Stimulated activated CD8-positive, alpha-beta memory T cell treated with anti-CD3 and anti-CD28 coated beads, Interleukin-12 subunit alpha, Interleukin-12 subunit beta, amount 100 ng/mL, for 24 hours (primary cell): ENCODE data around the gene TDO2.
A peak's percentile ranks its signal among the peaks of the same experiment; 100 is the strongest.
"Not testable (repeated sequence)": the region's sequence is repeated elsewhere in the genome, so short reads cannot be mapped to it uniquely, and the experiment has no call there.

Experiments
- DNase-seq: peaks from one replicate; pipeline ENCODE4 v3.0.0-alpha.2; 2020; ENCODE audit errors: extremely low read depth

The TDO2 gene

DNA sequence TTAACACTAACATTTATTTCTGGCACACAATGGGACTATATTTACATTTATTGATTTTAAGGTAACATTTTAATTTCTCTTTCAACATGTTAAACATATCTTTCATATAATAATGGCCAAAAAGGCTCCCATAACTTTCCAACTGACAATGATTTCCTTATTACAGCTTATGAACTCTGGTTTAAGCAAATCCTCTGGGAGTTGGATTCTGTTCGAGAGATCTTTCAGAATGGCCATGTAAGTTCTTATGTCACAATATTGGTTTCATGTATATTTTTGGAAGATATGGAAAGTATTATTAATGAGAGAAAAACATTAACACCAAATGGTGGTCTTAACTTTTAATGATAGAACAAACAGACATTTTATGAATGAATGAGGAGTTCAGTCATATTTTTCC lies 4.1 kb downstream of the TDO2 start:
- no peak for DNase-seq

DNA sequence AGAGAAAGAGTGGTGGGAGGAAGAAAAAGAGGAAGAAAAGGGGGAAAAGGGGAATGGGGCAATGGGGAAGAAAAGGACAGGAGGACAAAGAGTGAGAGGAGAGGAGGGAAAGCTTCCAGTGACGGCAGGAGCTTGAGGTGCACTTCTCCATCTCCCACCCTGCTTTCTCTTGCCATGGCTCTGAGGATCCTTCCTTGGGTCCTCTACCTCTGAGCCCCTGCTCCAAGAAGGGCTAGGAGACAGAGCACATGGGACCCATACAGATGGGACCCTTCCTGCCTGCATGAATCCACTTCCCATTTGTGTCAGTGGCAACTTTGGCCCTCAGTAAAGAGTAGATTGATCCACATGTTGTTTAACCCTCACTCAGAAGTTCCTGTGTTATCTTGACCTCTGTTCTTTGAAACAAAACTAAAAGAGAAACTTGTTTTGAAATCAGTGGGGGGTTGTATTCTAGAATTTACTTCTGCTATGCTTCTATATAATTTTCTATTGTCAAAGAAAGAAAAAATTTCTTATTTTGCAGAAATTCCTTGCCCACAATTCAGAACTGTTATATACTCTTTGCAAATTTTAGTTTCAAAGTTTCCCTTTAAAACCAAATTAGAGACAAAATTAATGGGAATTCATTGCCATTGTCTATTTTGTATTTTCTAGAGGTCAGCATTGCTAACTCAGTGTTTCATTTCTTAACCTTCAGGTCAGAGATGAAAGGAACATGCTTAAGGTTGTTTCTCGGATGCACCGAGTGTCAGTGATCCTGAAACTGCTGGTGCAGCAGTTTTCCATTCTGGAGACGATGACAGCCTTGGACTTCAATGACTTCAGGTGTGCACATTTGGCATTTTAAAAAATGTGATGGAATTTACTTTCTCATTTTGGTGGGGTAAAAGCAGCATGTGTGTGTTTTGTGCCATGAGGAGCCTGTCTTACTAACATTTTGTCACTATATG lies 5.0 kb downstream of the TDO2 start:
- no peak for DNase-seq

DNA sequence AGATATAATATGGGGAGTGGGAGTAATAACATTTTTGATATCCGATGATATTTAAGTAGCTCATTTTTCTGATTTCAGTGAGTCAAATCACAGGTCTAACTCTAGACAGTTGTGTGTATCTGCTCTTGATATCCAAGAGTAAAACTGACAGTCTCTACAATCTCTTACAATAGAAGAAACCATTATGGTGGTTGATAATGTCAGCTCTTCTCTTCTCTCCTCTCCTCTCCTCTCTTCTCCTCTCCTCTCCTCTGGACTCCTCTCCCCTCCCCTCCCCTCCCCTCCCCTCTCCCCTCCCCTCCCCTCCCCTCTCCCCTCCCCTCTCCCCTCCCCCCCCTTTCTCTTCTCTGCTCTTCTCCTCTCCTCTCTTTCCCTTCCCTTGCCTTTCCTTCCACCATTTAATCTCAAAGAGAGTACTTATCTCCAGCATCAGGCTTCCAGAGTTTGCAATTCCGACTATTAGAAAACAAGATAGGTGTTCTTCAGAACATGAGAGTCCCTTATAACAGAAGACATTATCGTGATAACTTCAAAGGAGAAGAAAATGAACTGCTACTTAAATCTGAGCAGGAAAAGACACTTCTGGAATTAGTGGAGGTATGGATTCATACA lies 6.2 kb downstream of the TDO2 start:
- no peak for DNase-seq

DNA sequence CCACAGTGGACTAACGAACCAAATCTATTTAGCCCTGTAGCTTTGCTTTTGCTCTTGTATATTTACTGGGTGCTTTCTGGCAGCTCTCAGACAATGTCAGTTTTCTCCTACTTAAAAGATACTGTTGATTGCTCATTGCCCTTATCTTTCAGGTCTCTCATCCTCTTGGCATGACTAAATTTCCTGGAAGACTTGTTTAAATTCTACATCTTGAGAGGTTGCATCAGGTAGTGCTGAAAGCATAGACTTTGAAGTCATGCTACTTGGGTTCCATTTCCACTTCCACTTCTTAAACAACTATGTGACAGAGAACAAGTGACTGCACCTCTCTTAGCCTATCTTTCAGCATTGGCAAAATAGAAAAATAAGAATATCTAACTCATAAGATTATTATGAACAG lies 8.4 kb downstream of the TDO2 start:
- no peak for DNase-seq

DNA sequence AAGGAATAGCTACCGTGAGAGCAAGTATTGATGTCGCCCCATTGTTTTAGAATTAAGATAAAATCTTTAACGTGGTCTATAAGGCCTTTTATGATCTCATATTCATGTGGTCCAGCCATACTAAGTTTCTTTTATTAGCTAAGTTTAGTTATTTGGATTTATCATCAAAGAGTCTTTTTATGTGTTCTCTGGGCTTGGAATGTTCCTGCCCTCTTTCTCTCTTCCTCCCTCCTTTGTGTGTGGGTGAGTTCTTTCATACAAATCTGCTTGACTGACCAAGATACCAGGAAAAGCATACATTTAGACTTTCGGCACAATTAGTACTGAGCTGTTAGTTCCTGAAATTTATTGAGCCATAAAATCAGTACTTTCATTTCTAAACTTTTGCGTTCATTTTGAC lies 11.3 kb downstream of the TDO2 start:
- no peak for DNase-seq

DNA sequence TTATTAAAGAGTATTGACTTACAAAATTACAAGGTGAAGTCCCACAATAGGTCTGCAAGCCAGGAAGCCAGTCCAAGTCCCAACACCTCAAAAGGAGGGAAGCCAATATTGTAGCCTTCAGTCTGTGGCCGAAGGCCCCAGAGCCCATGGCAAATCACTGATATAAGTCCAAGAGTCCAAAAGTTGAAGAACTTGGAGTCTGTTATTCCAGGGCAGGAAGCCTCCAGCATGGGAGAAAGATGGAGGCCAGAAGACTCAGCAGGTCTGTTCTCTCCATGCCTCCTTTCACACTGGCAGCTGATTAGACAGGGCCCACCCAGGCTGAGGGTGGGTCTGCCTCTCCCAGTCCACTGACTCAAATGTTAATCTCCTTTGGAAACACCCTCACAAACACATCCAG lies 18.1 kb downstream of the TDO2 start:
- no peak for DNase-seq

DNA sequence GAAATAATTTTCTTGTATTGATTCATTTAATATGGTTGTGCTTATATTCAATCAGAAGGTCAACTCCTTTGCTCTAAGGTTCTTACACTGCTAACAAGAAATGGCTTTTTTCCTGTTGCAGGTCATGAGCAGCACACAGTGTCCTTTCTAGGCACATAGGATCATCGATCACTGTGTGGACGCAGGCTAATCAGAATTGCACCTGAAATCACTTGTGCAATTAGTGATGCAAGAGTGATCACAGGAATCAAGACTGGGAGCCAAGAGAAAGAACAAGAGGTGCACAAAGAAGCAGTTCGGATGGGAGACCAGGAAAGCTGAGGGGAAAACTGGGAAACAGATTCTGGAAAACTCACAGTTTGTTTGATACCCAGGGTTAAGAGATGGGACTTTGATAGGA lies 21.1 kb downstream of the TDO2 start:
- no peak for DNase-seq

DNA sequence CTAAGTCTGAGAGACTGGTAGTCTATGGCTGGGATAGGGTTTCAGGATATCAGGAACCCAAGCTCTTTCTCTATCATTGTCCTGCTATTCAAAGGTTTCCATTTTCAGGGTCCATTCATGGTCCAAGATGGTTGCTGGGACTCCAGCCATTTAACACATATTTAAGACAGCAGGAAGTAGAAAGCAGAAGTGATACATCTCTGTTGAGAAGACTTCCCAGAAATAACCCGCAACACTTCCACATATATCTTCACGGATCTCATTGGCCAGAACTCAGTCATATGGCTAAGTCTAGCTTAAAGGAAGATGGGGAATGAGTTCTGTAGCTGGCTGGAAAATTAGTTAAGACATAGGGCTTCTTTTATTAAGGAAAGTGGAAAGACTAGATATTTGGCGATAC lies 26.3 kb downstream of the TDO2 start:
- DNase-seq, result no peak

DNA sequence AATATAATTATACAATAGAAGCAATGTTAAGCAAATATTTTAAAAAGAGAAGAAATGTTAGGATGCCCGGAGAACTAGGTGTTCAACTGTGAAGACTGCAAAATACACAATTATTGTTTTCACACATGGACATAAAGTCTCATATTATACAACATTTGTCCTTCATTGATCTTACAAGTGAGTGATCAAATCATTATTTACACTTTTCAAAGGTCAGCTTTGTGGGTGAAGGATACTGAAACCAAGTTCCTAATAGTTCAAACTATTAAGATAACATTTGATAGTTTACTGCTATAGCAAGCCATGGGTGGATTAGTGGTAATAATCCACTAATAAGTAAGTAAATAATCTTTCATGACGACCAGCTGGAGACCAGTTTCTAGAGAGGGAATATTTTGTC lies 26.8 kb downstream of the TDO2 start:
- no peak for DNase-seq

DNA sequence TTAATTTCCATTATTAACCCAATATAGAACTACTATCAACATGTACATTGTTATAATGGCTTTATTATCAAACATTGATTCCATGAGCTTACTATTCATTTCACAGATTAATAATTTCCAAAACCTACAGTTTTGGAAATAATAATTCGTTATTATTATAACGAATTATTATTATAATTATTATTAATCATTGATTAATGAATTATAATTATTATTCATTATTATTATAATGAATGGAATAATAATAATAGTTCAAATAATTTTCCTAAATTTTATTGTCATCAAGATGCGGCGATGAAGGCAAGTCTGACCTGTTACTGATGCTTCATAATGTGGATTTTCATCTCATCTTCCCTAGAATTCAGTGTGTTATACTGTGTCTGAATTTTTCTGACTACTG lies 28.1 kb downstream of the TDO2 start:
- DNase-seq, result no peak

DNA sequence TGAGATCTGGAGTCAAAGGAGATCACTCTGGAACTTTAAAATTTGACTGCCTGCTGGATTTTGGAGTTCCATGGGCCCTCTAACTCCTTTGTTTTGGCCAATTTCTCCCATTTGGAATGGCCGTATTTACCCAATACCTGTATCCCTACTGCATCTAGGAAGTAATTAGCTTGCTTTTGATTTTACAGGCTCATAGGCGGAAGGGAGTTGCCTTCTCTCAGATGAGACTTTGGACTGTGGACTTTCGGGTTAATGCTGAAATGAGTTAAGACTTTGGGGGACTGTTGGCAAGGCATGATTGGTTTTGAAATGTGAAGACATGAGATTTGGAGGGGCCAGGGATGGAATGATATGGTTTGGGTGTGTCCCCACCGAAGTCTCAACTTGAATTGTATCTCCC lies 31.1 kb downstream of the TDO2 start:
- not testable (repeated sequence) for DNase-seq

DNA sequence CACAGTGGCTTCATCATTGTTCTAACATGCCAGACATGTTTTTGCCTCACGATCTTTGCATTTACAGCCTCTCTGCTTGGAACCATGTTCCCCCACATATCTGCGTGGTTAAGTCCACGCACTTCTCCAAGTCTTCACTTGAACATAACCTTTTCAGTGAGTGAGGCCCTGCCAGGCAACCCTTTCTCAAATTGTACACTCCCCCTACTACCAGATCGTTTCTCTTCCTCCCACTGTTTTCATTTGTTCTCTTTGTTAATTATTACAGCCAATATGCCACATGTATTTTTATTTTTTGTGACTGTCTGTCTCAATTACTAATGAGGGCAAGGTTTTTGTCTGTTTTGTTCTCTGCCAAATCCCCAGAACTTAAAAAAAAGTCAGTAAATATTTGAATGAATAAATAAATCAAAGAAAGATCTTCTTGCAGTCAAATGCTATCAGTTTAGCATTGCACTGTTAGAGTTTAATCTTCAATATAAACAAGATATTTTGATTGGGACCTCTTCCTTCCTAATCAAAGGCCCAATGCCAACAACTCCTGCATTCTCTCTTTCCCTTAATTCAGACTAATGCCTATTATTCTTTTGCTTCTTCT lies 32.0 kb downstream of the TDO2 start:
- no peak for DNase-seq

DNA sequence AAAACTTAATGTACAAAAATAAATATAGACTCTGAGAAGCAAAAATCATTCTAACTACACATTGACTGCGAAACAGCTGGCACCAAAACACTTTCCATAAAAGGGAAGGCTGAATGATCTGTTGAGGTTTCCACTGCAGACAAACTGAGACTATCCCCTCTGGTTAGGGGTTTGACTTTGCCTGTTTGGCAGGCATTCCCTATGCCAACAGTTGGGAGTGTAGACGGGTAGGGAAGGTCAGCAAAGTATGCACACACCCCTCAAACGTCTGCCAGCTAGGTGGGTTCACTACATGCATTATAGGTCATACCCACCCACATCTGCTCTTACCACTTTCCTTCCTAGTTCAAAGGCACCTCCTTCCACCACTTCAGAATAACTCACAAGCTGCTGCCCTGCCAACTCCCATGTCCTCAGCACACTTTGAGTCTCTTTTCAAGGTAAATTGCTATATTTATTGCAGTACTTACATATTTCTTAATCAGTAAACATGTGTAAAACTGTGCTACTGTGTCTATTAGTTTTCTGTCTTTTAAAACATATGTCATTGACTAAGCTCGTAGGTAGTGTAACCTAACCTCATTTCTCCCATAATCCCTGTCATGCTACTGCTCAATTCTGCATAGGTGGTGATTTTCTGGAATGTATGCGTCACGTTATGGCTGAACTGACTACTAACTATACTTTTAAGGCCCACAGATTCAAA lies 37.7 kb downstream of the TDO2 start:
- no peak for DNase-seq

DNA sequence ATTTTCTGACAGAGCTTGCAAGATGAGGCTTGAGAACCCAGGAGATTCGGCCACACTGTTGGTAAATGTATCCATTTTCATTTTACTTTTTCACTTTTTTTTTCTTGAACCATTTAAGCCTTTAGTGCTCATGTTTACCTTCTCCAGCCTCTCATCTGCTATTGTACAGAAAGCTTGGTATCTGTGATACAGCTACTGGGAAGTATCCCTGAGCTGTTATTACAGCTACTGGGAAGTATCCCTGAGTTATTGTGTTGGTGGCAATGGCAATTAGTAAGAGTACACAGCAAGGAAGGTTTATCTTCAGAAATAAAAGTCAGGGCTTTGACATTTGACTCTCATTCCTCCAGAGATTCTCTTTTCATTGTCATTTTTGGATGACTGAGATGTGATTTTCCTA lies 38.3 kb downstream of the TDO2 start:
- no peak for DNase-seq

DNA sequence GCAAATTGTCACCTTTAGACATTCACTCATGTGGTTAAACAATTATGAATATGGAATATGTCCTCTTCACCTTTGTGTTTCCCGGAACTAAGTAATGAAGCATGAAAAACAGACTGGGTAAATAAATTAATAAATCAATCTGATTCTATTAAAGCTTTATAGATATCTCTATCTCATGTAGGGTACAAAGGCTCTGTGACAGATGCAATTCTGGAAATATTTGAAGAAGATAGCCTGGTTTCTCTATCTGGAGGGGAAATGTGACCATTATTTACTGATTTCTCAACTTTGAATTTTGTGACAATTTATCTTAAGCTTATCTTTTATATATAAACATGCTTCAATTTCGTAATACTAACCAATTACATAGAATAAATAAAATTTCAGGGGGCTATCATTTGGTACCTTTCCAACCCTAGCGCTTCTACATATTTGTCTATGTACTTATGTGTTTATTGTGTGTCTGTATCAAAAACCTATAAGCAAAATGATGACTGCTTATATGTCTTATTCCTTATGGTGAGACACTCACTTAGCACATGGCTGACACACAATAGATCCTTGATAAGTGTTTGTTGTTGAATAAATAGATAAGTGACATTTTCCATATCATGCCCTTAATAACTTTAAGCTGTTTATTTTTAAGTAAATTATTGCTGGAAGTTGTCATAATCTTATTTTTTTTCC lies 40.3 kb downstream of the TDO2 start:
- no peak for DNase-seq

DNA sequence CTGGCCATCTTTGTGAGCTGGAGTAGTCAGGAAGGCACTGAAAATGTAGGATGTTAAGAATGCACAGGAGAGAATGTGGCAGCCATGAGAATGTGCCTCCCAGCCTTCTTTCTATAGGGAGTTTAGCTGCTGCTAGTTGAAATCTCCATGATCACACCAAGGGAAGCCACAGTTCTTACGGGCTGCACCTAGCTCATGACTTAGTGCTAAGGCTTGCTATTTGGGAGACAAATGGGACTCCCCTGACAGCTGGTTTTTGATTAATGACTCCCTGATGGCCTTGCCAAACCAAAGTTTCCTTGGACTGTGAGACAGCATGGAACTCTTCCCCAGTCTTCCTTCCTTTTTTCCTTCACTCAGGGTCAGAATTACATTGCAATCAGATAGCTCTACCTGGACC lies 41.0 kb downstream of the TDO2 start:
- DNase-seq, result no peak

DNA sequence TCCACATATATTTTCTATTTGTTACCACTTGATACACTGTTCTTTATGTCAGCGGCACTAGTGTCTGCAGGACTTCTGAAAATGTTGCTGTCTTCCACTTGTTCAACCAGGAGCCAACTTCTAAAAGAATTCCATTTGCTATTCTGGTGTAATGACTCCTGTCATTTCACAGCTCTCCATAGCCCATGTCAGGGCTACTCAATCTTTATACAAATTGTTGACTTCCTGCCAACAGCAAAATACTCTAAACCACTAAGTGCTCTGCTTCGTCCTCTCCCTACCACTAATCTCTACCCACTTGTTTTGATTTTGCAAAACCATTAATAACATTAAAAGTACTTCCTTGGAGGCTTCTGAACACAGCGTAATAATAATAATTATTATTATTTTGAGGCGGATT lies 43.0 kb downstream of the TDO2 start:
- DNase-seq, result no peak

DNA sequence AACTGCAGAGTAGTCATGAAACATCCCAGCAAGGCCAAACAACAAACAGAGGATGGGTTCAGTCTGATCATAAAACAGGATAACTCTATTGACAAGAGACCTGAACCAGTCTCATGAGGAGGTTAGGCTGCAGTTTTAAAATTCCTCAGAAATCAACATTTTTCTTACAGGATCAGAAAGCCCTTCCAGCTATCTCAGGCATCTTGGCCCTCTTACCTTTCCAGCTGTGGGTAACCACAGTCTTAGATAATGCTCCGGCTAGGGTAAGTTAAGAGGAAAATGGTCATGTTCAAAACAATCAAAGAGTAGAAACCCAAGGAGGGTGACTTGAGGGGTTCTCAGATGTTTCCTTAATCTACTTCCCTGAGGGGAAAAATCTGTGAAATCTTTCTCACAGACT lies 45.0 kb downstream of the TDO2 start:
- no peak for DNase-seq

DNA sequence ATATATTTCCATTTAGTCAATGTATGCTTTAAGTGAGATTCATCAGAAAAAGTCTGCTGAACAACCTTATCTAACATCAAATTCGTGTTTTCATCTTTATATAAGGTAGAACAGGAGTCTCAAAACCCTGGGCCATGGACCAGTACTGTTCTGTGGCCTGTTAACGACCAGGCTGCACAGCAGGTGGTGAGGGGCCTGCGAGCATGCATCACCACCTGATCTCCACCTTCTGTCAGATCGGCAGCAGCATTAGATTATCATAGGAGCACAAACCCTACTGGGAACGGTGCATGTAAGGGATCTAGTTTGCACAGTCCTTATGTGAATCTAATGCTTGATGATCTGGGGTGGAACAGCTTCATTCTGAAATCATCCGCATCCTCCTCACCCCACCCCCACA lies 47.0 kb downstream of the TDO2 start:
- DNase-seq, result no peak

DNA sequence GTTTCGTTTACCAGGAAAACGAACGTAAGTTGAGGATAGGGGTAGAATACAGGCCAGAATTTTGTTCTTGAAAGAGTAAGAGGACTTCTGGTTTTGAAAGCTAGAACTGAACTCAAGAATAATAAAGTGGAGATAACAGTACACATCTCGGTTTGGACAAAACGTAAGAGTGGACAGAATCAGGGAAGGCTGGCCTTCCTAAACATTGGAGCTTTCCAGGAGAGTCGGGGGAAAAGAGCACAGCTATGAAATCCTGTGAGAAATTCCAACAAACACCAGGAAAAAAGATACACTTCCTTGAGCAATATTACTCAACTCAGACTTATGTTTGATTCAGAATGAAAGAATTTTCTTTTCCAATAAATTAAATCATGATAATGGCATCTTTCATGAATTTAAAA lies 49.0 kb downstream of the TDO2 start:
- no peak for DNase-seq

DNA sequence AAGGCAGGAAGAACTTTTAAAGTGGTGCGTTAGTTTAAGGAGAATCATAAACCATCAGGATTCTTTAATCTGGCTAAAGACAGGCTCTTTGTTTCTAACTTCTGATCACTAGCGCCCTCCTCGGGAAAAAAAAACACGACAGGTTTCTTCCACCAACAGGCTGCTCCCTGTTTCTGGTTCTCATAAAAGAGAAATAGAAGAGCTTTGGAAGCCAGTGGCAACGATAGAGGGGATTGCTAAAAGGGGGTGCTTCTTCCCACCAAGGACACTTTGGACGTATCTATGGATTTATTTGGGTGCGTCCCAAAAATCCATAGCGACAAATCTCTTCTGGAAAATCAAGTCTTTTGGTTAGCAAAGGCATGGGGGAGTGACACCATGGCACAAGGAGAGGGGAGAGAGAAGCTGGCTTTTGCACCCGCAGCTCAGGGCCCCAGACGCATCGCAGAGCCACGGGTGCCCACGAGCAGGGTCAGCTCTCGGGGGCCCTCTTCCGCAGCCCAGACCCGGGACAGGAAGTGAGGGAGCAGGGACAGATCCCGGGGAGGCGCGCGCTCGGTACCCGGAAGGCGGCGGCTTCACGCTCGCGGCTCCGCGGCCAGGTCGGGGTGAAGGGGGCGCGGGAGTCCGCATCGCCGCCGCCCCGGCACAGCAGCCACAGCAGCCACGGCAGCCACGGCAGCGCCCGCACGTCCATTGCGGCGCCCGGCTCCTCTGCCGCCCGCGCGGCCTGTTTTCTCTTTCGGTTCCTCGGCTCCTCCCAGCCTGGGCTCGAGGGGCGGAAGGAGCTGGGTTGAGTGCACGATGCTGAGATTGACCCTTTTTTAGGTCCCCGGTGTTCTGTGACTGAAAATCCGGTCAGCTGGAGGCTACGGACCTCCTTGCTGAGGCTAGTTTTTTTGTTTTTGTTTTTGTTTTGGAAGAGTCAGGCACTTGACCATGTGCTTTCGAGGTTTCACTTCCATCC lies 49.9 kb downstream of the TDO2 start, which contains the start of gene CTSO:
TSS of gene CTSO (minus strand) at position 716 of the 967 bp plus-strand sequence. CDS start at position 697, 19 bp downstream.
- DNase-seq, result peak; percentile 42
